T-helper 9 cell (primary cell): ENCODE measurements around the gene SRL.
"Not testable (repeated sequence)": the region's sequence is repeated elsewhere in the genome, so short reads cannot be mapped to it uniquely, and the experiment has no call there.

Experiments used
- DNase-seq: peaks from one replicate; pipeline ENCODE4 v3.0.0-alpha.2; 2020

SRL gene

GRCh38 chr16:4225075-4225474 is 16.8 kb downstream of the SRL start:
- no peak for DNase-seq

DNA sequence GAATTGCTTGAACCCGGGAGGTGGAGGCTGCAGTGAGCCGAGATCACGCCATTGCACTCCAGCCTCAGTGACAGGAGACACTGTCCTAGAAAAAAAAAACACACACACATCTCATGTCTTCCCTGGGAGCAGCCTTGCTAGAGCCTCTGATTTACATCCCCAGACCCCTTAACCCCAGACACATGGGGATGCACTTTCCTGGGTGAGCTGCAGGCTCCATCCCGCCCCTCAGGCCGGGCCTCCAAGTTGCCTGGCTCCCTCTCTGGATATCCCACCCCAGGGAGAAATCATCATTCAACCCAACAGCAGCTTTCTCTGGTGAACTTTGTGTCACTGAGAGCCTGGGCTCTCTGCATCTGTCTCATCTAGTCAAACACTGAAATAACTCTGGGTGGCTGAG is 21.5 kb downstream of the SRL start:
- no peak for DNase-seq

GRCh38 chr16:4218202-4218601 is 23.7 kb downstream of the SRL start:
- DNase-seq = no peak

- no peak for DNase-seq
Measured at GRCh38 chr16:4217204-4218131, 24.4 kb downstream of the SRL start.

GRCh38 chr16:4216596-4216995 is 25.3 kb downstream of the SRL start:
- DNase-seq = no peak

GRCh38 chr16:4215106-4215505 is 26.8 kb downstream of the SRL start:
- DNase-seq = no peak

DNA sequence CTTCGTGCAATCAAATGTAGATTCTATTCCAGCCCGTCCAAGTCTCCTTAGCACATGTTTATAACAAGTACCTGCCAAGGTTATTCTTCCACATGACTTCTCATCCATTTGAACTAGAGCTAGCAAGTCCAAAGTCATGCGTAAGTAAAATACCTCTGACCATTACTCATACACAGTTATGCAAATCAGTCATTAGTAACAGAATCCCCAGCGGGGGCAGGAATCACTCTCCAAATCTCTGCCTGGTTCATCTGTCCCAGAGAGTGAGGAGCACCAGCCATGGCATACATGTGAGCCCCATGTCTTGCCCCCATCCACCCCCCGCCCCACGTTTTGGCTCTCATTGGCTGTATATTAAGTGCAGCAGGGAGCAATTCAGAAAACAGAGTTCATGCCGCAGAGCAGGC is 27.7 kb downstream of the SRL start:
- no peak for DNase-seq

- DNase-seq = no peak
Measured at GRCh38 chr16:4213737-4214136, 28.1 kb downstream of the SRL start.

DNA sequence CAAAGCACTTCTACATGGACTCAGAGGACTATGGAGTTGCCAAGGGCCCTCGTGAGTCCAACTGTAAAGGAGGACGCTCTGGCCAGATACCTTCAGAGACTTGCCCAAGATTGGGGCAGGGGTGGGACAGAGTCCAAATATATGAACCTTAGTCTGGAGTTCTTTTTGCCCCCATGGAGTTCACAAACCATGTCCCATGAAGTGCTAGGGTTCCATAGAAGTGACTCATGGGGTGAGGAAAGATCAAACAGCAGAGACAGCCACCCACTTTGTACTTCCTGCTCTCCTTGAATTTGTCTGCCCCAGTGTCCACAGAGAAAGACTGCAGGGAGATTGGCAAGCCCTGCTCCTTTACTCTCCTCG is 29.0 kb downstream of the SRL start:
- no peak for DNase-seq

GRCh38 chr16:4212211-4212933 is 29.5 kb downstream of the SRL start:
- no peak for DNase-seq

DNA sequence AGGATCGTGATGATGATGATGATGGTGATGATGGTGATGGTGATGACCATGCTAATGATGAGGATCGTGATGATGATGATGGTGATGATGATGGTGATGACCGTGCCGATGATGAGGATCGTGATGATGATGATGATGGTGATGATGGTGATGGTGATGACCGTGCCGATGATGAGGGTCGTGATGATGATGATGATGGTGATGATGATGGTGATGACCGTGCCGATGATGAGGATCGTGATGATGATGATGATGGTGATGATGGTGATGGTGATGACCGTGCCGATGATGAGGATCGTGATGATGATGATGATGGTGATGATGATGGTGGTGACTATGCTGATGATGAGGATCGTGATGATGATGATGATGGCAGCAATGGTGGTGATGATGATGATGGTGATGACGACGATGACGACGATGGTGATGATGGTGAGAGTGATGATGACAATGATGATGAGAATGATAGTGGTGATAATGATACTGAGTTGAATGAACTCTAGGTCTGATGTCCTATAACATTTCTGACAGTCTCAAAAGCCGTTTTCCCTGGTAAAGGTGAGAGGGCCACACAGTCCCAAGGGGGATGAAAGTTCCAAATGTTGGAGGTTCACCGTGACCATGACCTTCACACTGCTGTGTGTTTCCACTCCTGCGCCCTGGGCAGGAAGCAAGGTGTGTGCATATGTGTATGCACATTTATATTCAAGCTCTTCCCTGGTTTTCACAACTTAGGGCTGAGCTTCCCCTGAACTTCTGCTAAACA is 30.3 kb downstream of the SRL start:
- DNase-seq = not testable (repeated sequence)

DNA sequence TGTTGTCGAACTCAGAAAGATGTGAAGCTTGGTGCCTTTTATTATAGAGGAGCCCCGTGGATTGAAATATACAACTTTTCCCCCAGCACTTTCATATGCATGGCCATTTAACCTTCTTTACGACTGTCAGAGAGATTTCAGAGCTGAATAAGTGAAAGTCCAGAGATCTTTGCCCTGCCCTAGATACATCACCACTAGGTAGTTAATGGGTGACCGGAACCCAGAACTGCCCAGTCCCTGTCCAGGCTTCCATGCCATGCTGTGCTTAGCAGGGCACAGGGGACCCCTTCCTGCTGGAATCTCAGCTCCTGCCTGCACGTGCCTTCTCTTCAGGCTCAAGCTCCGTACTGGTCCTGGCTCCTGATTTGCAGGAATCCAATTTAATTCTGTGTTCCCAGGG is 32.2 kb downstream of the SRL start:
- DNase-seq = no peak

GRCh38 chr16:4208341-4208751 is 33.5 kb downstream of the SRL start:
- DNase-seq = no peak

DNA sequence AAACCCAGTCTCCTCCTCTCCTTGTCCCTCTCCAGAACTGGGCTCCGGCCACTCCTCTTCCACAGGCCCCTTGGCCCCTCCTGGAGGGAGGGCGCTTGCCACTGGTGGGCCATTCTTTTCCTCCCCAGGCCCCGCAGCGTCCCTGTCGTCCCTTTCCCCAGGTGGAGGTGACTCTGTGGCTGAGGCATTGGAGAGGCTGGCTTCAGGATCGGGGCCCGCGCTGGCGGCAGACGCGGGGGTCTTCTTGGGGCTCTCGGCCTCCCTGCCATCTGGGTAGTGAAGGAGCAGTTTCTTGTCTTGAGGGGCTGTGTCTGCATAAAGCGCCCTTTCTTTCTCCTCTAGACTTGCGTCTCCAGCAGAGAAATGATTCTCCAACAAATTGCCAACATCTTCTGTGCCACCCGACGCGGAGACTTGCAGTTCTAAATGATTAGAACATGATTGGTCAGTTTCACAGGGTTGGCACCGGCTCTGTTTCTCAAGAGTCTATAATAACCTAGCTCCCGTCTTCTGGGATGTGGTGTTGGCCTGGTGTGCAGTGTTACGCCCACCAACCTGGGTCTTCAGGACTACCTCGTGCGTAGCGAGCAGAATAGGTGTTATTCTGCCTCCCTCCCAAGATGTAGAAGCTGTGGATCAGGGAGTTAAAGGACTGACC is 34.1 kb downstream of the SRL start:
- no peak for DNase-seq

GRCh38 chr16:4207229-4207628 is 34.7 kb downstream of the SRL start:
- DNase-seq = no peak

GRCh38 chr16:4206680-4207079 is 35.2 kb downstream of the SRL start:
- no peak for DNase-seq

GRCh38 chr16:4205971-4206370 is 35.9 kb downstream of the SRL start:
- DNase-seq = no peak

- DNase-seq = no peak
Measured at GRCh38 chr16:4204521-4204920, 37.4 kb downstream of the SRL start.

DNA sequence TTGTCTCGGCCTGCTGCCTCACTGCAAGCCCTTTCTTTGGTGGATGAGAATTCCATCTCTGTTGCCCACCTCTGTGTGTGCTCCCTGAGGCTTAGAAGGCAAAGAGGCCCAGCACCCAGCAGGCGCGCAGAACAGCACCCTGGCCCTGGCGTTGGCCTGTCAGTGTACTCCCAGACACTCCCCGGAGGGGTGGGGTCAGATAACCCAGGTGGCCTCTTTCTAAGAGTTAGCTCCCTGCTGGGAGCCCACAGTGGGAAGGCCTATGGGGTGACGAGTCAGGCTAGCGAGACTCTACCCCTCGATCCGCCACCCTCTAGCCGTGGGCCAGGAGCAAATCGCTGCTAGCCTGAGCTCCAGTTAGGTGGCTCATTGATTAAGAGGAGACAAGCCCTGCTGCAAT is 38.1 kb downstream of the SRL start:
- DNase-seq = no peak

GRCh38 chr16:4202615-4203345 is 39.1 kb downstream of the SRL start:
- no peak for DNase-seq

GRCh38 chr16:4200781-4201137 is 41.1 kb downstream of the SRL start:
- DNase-seq = no peak
